ENCODE measurements around the gene TREH.

TREH gene

DNA sequence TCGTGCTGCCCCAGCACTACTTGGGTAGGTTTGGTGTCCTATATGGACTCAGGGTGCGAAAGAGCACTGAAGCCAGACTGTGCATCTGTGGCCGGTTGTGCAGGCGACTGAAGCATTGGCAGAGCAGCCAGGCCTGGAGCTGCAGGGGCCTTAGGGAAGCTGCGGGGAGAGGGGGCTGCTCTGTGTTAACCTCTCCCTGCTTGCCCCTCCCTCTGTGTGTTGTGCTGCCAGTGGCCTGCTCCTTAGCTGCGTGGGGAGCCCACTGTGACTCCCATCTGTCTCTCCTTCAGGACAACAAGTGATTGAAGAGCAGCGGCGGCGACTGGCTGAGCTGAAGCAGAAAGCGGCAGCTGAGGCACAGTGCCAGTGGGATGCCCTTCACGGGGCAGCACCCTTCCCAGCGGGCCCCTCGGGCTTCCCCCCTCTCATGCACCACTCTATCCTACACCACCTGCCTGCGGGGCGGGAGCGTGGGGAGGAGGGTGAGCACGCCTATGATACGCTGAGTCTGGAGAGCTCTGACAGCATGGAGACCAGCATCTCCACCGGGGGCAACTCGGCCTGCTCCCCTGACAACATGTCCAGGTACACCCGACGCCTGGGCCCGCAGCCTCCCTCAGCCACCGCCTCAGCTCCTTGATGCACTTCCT, 34.3 kb downstream of the TREH start:
- DNase-seq, result no peak

DNA sequence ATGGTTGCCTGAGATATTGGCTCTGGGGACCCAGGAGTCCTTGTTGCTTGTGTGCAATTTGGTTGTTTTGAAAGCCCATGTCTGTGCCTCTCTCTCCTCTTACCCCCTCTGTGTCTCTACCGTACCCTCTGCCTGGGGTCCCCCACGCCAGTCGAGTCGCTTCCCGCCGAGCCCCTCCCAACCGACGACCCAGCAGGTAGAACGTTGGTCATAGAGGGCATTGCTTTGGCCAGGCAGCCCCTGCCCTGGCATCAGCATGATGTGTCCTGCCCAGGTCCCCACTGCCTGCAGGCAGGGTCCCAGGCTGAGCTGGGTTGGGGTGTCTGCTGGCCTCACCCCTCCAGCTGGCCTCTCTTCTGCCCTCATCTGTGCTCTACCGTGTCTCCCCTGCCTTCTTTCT, 35.0 kb downstream of the TREH start:
- no peak for DNase-seq

DNA sequence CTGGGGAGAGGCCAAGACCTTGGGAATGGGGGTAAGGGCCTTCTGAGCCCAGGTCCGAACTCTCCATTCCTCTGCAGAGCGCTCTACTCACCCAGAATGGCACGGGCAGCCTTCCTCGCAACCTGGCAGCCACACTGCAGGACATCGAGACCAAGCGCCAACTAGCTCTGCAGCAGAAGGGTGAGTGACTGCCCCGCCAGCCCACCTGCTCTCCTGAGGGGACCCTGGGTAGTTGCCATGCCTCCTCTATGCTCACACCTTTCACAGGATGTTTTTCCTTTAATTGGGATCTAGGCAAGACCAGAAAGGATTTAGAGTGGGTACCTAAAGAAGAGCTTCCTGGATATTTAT, 35.5 kb downstream of the TREH start:
- no peak for DNase-seq

DNA sequence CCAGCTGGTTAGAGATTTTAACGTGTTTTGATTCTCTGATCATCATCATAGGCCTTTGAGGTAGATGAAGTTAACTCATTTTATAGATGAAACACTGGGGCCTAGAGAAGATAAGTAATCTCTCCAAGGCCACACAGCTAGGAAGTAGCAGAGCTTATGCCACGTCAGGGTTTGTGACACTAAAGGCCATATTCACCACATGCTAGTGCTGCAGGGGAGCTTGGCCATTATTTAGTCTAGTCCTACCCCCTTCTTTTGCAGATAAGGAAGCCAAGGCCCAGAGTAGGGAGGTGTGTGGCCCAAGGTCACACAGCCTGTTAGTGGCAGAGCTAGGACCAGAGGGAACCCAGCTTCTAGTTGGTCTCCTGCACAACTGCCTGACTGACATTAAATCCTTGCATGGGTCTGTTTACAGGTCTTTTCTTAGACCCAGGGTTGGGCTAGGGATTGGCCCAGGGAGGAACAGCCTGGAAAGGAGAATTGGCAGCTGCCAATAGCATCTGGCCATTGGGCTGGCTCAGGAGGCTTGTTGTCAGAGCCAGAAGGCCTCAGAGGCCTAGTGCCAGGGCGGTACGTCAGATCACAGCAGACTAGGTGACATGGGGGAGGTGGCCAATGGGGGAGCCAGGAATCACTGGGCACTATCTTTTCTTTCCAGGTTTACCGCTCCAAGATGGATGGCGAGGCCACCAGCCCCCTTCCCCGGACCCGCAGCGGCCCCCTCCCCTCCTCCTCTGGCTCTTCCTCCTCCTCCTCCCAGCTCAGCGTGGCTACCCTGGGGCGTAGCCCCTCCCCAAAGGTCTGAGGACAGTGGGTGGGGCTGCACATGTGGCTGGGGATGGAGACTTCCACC, 36.1 kb downstream of the TREH start:
- no peak for DNase-seq

DNA sequence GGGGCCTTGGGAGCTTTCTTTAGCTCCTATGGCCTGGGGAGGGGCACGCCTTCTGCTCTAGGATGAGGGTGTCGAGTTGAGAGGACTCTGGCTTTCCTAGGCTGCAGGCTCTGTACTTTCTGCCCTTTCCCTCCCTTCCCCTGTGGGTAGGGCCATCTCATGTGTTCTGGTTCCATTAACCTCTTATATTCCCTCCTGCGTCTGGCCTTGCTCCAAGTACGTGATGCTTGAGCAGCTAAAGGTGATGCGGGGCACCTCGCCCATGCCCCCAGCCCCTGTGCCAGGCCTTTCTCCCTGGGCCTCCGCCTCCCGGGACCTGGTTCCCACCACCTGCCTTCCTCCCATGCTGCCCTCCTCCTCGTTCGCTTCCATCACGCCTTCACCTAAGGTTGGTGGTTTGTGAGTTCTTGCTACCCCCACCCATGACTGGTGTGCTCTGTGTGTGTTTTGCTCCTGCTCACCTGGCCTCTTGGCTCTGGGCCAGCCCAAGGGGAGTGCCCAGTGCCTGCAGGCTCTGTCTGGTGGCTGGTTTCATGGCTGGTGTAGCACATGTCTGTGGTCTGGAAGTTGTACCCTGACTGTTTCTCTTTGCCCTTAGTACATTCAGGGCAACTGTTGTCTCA, 37.9 kb downstream of the TREH start:
- no peak for DNase-seq

DNA sequence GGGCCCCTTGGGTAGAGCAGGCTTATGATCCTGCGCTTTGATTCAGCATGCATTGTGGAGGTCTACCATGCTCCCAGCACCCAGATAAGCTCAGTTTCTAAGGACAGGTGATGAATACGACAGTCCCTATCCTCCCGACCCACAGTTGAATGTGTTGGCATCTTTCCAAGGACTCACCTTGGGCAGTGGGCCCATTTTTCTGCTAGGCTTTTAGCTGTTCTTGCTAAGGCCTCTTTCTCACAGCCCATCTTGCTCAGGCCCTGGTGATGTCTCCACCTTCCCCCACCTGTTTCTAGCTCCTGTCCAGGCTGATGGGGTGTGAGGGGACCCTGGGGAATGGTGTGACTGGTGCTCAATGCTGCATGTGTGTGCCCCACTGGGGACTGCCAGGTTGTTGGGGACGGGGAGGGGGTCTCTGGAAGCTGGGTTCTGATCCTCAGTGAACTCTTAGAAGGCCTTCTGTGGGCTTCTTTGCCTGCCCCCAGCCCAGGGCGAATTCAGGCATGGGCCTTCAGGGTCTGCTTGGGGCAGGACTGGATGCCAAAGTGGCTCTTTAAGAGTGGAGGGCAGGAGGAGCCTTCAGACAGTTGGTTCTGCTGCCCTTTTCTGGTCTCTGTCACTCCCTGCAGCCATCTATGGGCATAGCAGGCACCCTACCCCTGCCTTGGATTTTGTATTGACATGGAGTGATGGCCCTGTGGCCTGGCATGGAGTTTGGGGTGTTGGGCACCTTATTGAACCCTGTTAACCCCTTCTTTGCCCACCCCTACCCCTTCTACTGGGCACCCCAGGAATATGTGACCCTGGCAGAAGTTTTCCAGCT, 38.9 kb downstream of the TREH start:
- no peak for DNase-seq

DNA sequence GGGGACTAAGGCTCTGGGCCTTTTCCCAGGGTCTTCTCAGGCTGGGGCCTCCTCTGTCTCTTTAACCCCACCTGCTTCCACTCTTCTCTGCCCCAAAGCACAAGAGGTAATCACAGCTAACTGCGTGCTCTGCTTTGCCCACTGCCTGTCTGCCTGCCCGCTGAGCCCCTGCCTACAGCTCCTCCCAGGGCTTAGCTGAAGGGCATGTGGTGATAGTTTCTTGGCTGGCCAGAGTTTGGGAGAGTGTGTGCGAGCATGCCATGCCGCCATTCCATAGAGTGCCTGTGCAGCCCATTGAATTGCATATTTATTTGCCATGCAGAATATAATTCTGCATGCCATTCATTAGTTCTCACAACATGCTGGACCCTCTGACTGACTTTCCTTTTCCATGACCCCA, 39.6 kb downstream of the TREH start:
- DNase-seq, result no peak

DNA sequence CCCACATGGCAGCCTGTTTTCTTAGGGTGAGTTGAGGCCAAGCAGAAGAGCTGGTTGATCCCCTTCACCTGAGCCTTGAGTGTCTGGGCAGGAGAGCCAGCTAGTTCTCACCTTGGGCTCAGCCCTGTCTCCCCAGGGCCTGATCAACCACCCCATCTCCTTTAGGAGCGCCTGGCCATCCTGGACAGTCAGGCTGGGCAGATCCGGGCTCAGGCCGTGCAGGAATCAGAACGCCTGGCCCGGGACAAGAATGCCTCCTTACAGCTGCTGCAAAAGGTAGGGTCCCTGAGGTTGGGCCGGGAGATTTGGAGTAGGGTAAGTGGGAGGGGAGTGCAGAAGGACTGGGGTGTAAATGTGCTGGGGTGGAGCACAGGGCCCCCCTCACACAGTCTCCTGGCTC, 40.7 kb downstream of the TREH start:
- no peak for DNase-seq

DNA sequence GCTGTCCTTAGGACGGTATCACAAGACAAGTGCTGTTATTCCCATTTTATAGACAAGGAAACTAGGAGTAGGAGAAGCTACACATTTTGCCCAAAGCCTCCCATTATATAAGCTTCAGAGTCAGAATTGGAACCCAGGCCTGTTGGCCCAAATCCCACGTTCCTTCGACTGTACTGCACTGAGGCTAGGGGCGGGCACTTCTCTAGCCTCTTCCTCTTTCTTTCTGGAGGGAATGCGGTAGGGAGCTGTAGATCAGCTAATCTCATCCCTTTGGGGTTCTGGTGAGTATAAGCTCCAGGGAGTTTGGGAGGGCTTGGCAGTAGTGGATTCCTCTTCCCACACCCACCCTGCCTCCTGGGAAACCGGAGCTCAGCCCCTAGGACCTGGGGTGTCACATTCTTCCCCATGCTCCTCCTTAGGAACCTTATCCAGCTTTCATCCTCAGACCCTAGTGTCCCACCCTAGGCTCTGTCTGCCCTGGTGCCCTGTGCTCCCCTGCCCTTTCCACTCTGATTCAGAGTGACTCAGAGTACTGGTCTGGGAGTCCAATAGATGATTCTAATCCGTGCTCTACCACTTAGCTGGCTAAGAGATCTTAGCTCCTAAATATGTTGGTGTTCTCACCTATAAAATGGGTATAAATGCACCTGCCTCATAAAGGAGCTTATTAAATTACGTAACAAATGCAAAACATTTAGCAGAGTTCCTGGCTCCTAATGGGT, 42.7 kb downstream of the TREH start:
- no peak for DNase-seq

DNA sequence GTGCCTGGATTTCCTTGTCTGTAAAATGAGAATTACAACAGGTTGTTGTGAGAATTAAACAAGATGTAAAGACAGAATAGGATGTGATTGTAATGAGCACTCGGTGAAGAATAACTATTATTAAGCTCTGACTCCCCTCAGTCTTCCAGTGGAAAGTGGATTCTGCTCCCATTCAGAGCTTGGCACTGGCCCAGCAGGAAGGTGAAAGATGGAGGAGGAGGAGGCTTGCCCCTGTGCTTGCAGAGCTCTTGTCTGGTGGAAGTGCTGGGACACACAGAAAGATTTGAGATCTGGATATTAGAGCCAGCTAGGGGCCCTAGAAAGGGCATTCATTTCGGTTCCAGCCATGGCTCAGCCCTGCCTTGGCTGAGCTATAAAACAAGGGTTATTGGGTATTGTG, 43.8 kb downstream of the TREH start:
- no peak for DNase-seq

DNA sequence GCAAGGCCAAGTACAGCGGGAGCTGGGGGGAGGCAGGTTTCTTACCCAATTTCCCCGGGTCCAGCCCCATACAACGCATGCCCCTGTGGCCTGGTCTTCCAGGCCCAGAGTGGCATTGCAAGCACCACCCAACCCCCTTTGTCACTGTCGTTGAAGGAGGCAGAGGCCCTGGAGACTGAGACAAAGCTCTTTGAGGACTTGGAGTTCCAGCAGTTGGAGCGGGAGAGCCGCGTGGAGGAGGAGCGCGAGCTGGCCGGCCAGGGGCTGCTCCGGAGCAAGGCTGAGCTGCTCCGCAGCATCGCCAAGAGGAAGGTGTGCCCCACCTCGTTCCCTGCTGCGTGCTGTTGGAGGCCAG, 44.2 kb downstream of the TREH start:
- DNase-seq, result no peak

DNA sequence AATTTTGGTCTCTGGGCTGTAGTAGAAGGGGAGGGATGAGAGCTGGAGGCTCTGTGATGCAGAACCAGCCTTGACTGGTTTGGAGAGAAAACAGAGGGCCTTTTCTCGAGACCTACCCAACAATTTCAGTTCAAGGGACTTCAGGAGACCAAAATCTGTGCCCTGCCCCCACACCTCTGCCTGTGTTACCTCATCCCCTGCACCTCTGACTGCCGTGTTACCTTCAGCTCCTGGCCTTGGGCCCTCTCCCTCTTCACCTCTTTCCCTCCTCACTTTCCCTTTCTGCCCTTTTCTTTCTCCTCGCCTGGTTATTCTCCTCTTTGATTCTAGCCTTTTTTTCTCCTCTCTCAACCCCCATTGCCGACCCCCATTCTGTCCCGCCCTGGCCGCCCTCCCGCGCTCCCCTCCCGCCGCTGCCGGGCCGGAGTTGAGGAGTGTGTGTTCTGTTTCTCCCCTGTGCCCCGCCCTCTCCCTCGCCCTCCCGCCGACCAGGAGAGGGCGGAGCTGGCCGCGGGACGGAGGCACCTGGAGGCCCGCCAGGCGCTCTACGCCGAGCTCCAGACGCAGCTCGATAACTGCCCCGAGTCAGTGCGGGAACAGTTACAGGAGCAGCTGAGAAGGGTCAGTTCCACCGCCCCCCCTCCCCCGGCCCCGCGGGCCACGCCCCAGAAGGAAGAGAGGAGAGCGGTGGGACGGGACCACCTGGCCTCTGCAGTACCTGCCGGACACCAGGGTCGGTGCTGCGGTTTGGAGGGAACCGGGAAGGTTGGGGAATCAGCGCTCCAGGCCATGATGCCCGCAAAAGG, 44.8 kb downstream of the TREH start:
- peak; percentile 47 for DNase-seq

DNA sequence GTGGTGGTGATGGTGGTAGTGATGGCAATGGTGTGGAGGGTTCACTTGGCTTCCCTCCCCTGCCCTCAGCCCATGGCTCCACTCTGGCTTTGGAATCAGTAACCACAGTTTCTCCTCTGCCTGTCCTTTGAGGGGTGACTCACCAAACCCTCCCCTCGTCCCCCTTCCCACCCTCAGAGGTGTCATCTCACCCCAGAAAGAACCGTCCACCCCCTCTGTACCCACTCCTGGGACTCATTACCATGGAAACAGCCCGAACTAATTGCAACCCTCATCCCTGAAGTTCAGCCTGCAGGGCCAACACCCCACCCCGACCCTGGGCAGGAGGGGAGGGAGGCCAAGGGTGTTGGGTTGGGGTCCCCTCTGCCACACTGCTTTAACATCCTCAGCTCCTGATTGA, 45.5 kb downstream of the TREH start:
- DNase-seq, result no peak

DNA sequence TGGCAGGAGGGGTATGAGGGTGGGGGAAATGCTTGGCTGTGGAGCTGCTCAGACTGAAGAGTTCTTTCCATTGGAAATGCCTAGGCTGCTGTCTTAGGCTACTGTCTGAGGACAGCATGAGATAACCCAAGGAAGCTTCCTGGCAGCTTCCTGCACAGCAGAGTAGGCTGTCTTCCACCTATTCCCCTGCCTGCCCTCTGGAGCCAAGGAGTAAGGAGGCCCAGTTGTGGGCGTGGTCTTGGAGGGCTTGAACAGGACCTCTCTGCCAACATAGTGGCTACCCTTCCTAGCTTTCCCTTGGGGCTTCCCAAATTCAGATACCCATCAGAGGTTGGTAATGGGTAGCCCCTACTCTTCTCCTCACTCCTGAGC, 46.1 kb downstream of the TREH start:
- DNase-seq, result no peak

DNA sequence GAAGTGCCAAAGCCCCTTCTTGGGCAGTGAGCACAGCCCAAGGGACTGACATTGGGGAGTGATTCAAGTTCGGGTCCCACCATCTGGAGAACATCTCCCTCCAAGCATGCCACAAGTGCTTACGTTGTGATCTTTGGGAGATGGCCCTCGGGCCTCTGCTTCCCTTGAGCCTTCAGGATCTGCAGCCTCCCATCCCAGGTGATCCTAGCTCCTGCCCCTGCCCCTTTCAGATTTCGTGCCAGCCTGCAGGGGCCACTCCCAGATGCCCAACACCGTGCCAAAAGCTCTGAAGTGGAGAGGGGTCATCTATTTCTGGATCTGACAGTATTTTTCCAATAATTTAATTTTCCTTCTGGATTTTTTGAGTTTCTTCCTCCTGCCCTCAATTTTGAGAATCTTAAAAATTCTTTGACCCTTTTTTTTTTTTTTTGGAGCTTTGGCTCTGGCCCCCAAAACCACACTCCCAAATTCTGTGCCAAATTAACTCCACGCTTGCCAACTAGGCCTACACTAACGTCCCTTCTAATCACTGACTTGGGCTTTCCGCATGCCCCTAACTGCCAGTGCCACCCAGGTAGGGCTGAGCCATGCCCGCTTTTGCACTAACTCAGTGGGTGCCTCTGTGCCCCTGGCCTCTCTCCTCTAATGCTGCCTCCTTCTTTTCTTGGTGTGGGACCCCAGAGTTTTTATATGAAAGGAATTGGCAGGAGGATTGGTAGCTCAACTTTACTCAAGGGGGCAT, 46.7 kb downstream of the TREH start:
- no peak for DNase-seq

DNA sequence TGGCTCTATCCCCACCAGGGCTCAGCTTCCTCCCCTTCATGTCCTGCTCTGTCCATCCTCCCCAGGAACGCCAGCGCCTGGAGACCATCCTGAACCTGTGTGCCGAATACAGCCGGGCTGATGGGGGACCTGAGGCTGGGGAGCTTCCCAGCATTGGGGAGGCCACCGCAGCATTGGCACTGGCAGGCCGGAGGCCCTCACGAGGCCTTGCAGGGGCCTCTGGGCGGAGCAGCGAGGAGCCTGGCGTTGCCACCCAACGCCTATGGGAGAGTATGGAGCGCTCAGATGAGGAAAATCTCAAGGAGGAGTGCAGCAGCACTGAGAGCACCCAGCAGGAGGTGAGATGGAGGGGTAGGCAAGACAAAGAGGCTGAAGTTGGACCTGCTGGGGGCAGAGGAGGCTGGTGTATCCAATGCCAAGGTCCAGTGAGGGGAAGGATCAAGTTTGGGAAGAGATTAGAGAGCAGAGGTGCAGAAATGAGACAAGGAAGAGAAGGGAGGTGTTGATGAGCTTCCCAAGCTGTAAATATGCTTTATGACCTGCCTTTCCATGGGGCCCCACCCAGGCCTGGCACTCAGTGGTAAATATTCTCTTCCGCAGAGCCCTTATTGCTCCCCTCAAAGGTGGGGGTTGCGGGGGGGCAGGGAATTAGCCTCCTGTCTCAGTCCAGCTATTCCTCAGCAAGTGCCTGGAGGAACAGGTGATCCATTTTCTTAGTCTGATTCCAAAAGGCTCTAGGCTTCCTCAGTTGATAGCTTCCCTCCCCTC, 48.1 kb downstream of the TREH start:
- no peak for DNase-seq

DNA sequence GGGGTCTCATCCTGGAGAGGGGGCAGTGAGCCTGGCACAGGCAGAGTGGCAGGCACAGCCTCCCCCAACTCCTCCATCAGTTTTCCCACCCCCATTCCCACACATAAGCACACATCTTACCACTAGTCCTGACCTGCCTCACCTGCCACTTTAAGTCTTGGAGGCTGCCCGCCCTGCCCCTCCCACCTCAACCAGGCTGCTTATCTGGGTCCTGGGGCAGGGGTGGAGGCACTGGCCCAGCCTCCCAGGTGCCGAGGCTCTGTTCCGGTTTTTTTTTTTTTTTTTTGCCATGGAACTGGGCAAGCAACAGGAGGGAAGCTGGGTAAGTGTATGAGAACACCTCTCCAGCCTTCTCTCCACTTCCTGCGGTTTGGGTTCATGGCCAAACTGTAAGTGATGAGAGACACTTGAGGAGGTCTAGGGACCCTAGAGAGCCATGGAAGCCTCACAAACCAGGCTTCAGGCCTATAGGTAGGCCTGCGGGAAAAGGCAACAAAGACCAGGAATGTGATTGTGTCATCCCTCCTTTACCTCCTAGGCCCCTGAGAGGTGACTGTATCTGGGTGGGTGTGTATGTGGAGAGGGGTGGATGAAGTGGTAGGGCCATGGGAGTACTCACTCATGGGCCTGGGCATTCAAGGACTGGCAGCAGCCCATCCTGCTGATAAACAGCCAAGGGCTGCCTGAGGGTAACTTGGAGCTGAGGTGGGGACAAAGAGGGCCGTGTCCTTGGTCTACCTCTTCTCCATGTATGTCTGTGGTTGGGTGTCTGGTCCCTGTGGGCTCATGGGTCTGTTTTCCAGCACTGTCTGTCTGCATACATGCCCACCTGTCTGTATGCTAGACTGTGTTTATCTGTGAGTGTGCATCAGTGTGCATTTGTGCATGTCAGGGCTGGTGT, 49.4 kb downstream of the TREH start:
- no peak for DNase-seq

DNA sequence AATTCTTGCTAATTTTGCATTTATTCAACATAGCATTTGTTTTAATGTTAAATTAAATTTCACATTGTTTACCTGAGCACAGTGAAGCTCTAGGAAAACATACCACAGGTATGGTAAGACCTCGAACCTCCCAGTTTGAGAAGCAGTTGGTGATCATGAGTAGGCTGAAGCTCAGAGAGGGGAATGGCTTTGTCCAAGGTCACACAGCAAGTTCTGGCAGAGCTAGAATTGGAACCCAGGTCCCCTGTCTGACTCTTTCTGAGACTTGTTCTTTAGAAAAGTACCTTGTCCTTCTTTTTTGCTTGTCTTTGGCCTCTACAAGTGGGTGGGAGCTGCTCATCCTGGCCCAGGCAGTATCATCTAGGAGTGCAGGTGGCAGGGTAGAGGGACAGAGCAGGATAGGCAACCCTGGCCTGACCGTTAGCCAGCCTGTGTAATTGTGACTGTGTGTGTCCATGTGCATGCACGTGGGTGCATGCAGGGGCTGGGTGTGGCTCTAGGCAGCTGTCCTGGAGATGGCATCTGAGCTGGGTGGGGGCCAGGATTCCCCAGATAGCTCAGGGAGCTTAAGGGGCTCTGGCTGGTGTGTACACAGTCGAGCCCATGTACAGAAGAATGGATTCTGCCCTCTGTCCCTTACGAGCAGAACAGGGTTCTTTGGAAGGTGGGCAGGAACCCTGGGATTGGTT, 50.4 kb downstream of the TREH start:
- DNase-seq, result no peak

DNA sequence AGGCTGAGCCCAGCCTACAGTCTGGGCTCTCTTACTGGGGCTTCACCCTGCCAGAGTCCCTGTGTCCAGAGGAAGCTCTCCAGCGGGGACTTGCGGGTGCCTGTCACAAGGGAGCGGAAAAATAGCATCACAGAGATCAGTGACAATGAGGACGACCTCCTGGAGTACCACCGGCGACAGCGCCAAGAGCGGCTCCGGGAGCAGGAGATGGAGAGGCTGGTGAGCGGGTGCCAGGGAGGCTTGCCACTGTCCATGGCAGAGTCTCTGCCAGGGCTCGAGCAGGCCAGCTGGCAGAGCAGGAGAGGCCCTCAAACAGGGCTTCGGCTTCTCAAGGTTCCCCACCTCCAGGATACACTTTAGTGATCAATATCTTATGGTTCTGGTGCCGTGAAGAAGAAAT, 51.0 kb downstream of the TREH start:
- DNase-seq, result peak; percentile 41
